Esophagus squamous epithelium (tissue), 4 donors: ENCODE results near the gene NRF1.

Source experiments
- POLR2A ChIP-seq, 4 donors: fragments of 450-650 bp; IDR thresholded peaks; one replicate each; pipeline ENCODE4 v1.6.1; 2017; ENCODE audit warnings: antibody characterized with exemption in 4 of 4, mild to moderate bottlenecking in 4 of 4, moderate library complexity in 3 of 4
- TF ChIP-seq, protein P1 (sequence below), 6 experiments: fragments of 450-650 bp in 4 of 6; fragments of 200-600 bp in 2 of 6; sonication (generic) in 2 of 6; IDR thresholded peaks; one replicate each; pipeline ENCODE4 v1.5.1; 2016 to 2019; ENCODE audit warnings: antibody characterized with exemption in 6 of 6, mild to moderate bottlenecking in 4 of 6, moderate library complexity in 4 of 6

DNA sequence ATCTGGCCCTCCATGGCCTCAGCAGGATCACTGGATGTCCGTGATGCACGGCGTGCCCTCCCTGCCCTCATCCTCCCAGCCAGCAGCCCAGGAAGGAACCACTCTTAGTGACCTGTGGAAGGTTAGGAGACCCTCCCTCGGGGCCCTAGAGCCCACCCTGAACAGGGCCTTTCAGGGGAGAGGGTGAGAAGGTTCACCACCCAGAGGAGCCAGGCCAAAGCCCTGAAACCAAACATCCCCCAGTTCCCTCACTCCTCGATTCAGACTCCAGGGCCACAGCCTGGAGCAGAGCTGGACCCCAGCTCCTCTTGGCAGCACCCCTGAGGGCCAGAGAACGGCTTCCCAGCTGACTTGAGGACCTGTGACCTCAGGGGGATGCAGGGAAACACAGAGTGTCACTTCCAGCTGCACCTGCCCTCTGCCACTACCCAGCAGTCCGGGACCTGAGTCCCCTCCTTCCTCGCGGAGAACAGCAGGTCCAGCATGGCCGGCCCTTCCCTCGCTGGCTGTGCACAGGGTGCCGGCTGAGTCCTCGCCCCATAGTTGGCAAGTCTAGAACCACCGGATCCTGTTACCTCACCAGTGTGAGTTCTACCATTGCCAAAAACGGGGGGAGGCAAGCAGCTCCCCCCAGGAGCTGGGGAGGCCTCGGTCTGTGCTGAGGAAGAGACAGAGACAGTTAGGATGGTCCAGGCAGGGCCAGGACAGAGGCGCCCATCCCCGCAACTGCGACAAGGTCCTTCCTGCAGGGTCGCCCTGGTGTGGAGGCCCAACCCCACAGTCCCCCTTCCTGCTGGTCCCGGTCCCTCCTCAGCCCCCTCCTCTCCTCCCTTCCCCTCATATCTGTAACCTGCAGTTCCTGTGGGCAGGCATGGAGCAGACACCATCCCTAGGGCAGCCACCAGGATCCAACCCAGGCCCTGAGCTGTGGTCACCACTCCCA is 158.6 kb downstream of the NRF1 start:
- TF ChIP-seq, protein P1, sequence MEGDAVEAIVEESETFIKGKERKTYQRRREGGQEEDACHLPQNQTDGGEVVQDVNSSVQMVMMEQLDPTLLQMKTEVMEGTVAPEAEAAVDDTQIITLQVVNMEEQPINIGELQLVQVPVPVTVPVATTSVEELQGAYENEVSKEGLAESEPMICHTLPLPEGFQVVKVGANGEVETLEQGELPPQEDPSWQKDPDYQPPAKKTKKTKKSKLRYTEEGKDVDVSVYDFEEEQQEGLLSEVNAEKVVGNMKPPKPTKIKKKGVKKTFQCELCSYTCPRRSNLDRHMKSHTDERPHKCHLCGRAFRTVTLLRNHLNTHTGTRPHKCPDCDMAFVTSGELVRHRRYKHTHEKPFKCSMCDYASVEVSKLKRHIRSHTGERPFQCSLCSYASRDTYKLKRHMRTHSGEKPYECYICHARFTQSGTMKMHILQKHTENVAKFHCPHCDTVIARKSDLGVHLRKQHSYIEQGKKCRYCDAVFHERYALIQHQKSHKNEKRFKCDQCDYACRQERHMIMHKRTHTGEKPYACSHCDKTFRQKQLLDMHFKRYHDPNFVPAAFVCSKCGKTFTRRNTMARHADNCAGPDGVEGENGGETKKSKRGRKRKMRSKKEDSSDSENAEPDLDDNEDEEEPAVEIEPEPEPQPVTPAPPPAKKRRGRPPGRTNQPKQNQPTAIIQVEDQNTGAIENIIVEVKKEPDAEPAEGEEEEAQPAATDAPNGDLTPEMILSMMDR (IDR thresholded peaks at IDR 0.05): no peak
- no peak for TF ChIP-seq POLR2A (IDR thresholded peaks at IDR 0.05)
